ENCODE data around the gene NSG1.
"Not testable (repeated sequence)": the region's sequence is repeated elsewhere in the genome, so short reads cannot be mapped to it uniquely, and the experiment has no call there.

Gene NSG1

DNA sequence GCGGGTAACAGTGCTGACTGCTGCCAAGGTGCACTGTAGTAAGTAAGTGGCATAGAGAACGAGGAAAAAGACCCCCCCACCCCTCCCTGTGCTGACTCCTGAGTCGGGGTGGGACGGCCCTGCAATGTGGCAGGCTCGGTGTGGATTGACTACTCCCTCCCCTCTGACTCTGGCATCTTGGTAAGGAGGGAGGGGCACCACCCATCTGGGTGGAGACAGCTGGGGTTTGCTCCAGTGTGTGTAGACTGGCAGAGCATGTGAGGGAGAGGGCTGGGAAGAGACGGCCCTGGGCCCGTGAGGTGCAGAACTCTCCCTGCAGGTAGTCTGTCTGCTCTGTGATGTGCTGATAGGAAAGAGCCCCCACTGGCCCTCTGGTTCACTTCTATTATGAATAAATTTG, 31.0 kb downstream of the NSG1 start:
- no peak for DNase-seq

DNA sequence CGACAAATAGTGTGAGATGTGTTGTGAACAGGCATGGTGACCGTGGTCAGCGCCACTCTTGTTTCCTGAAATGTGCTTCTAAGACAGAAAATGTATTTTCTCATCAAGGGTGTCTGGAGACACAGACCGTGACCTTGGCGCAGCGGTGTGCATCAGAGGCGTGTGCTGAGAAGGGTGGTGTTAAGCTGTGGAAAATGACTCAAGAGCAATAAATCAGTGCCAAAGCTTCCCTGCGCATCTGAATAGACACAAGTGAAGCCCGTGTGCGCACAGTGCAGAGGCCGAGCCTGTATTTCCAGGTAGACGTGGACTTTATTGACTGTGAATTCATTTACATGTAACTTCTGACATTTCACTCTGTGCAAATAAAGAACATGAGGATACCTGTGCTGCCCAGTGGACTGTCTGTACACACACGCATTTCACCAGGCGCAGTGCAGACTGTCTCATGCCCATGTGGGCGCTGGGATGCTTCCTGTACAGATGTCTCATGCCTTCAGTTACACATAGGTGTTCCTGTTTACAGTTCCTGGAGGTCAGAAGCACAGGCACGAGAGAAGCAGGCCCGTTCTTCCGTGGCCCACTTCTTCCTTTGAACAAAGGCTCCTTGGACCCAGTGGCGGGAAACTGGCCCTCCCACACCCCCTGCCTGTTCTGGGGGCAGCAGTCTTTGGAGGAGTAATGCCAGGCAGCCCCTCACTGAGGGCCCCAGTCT, 31.9 kb downstream of the NSG1 start:
- DNase-seq, result peak; percentile 48

- no peak for DNase-seq
Measured at GRCh38 chr4:4419896-4420295, 33.0 kb downstream of the NSG1 start.

GRCh38 chr4:4420421-4420820, 33.5 kb downstream of the NSG1 start:
- DNase-seq, result no peak

GRCh38 chr4:4421356-4421755, 34.5 kb downstream of the NSG1 start:
- no peak for DNase-seq

DNA sequence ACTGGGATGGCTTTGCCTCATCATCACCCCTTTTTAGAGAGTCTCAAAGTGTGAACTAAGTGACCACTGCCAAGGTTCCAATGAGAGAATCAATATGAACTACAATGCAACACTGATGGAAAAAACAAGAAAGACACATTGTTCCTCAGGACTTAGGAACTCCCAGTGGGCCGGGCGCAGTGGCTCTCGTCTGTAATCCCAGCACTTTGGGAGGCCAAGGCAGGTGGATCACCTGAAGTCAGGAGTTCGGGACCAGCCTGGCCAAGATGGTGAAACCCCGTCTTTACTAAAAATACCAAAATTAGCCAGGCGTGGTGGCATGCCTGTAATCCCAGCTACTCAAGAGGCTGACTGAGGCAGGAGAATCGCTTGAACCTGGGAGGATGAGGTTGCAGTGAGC, 35.2 kb downstream of the NSG1 start:
- not testable (repeated sequence) for DNase-seq

DNA sequence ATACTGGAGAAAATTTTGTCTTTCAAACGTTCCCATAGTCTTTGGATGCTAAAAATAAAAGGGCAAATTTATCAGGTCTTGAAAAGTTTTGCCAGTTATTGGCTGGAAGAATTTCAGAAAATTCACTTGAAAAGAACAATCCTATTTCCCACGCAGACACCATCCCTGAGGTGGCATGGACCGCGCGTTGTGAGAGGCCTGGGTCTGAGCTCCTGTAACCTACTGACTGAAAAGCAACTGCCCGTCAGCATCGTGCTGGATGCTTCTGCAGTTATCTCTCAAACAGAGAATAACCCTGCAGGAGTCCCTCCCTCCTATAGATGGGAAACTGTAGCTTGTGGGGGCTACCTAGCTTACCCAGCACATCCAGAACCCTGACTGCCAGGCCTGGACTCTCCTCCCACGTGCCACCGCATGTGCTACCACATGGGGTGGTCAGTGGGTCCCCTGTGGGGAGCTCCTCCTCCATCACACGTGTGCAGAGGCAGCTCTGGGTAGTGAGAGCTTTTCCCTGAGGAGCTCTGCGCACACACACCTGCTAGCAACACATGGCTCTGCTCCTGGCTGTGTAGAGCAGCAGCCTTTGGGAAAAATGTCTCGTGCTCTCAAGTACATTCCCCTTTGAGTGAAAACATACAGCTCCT, 36.1 kb downstream of the NSG1 start:
- no peak for DNase-seq

DNA sequence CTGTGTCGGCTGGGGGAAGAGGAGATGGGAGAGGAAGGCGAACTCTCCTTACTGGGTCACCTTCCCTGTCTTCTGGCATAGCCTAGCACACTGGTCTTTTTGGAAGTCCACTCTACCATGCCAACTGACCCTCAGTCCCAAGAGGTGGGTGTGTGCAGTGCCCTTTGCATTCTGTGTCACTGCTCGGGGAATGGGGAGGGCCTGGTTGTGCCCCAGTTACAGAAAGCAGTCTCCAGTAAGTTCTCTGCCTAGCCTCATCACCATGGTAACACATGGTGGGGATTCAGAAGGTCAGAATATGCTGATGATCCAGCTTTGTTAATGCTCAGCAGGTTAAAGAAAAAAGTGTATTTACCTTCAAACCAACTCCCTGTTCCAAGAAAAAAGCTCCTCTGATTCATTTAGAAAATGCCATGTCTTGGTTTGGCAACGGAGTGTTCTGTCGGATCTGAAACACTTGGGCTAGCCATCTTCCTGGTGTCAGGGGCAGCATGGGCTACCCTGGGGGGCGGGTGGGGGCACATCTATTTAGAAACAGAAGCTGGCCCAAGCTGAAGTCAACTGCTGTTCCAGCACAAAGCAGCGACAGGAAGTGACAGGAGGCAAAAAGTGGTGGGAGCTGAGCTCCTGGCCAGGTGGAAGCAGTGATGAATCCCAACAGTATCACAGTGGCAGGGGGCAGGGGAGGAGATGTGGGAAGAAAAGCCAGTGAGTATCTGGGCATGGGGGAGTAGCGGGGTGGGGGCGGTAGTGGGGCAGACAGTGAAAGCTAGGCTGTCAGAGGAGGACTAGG, 37.0 kb downstream of the NSG1 start:
- no peak for DNase-seq

GRCh38 chr4:4424499-4425115, 37.7 kb downstream of the NSG1 start:
- DNase-seq, result no peak

DNA sequence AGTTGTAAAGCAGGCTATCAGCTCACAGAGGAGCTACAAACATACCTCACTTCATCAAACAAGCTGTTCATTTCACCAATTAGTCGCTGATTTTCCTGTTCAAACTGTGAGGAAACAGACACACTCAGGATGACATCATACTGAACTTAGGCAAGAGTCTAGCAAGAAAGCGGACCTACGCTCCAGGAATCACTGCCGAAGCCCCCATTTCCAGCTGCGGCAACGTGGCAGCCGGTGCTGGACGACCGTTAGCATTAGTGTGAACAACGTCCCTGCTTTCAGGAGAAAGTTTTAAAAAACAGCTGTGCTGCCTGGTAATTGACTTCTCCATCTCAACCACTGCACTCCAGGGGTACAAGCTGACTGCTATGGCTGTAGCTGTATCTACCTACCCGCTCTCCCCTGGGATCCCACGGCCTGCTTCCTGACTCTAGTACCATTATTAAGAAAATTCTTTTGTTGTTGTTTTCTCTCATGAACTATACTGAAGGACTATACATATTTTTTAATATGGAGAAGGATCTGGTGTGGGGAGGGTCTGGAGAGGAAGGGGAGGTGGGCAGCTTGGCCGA, 38.3 kb downstream of the NSG1 start:
- no peak for DNase-seq

DNA sequence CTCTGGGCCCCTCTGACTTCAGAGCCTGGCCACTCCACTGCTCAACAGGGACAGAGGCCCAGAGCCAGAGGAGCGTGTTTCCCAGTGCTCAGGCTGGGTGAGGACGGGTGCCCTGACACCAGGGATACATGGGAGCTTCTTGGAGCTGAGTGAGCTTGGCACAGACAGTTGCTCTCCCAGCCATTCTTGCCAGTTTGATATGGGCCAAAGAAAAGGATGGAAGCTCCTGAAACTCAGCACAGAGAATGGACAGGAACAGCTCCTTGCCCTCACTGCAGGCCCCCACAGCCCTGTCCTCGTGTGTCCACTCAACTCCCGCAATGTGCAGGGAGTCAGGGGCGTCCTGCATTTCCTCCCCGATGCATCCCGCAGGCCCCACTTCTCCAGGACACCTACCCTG, 38.8 kb downstream of the NSG1 start:
- DNase-seq, result no peak

- DNase-seq, result no peak
Measured at GRCh38 chr4:4426511-4427120, 39.7 kb downstream of the NSG1 start.

GRCh38 chr4:4427121-4427870, 40.4 kb downstream of the NSG1 start:
- DNase-seq, result no peak

DNA sequence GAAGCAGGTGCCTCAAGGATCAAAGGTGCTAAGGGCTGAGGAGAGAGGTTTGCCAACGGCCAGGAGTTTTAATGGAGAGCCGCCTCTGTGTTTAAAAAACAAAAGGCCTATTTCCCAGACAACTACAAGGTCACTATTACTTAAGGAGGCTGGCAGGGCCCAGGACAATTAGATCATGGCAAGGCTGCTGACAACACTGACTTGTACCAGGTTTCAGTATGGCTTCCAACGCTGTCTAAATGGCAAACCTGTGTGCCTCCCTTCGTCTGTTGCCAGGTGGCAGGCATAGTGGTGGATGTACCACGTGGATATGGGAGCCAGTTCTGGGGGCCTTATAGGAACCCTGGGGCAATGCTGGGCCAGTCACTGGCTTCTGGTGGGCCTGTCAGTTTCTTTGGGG, 41.0 kb downstream of the NSG1 start:
- DNase-seq, result no peak

DNA sequence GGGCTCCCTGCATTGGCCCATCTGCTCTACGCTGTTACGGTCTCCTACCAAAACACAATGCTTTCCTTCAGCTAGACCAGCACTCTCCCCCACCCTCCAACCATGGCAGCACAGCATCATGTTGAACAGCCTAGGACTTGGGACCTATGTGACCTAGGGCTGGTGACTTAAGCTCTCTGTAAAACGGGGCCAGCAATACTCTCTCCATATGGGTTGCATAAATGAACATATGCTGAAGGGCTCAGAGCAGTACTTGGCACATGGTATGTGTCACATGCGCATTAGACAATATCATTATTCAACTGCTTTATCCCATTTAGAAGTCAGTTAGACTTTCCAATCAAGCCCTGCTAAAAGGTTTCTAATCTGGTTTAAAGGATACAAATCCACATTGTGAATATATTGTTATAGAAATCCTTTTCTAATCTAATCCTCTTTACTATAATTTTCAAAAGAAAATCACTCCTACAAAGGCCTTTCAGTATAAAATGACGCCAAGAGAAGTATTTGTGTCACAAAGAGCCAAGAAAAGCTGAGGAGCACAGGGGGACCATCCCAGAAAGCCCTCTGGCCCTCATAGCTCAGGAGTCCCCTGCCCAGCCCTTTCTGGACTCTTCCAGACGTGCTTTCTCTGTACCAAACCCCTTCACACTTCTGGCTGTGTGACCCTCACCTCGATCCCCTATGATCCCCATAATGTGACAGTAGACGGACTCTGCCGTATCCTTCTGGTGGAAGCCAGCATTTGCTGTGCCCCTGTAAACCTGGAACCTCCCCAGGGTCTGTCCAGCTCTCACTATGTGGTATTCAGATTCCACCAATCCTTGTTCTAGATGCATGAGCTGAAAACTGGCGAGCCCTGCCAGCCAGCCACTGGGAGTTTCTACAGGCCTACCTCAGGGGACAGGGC, 42.3 kb downstream of the NSG1 start:
- DNase-seq, result no peak

- peak; percentile 24 for DNase-seq
Measured at GRCh38 chr4:4430492-4431195, 43.7 kb downstream of the NSG1 start.

DNA sequence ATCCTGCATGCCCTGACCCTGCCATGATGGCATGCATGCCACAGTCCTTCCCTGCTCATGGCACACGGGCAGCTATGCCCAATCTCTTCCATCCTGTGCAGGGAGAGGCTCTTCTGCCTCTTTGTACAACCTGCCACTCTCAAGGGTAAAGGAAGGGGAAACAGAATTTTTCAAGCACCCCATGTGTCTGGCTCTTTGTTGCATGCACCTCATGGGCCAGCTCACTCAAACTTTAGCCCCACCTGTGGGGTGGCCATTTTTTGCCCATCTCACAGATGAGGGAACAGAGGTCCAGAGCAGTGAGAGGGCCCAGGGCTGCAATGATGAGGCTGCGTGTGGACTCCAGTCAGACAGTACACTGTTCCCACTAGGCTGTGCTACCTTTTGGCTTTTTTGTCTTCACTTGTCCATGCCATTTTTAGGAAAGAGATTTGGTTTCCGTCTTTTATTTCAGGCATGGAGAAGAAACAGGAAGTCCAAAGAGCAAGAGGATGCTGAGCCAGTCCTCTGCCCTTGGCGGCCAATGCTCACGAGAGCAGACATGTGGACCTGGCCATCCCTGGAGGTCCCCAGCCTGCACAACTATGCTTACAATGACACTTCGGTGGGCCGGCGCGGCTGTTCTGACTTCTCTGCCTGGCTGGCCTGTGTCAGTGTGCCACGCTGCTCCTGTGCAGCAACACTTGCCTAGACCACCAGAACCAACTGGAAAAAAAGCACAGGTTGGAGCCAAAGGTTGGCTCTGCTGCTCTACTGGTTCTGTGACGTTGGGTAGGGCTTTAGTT, 45.6 kb downstream of the NSG1 start:
- no peak for DNase-seq

DNA sequence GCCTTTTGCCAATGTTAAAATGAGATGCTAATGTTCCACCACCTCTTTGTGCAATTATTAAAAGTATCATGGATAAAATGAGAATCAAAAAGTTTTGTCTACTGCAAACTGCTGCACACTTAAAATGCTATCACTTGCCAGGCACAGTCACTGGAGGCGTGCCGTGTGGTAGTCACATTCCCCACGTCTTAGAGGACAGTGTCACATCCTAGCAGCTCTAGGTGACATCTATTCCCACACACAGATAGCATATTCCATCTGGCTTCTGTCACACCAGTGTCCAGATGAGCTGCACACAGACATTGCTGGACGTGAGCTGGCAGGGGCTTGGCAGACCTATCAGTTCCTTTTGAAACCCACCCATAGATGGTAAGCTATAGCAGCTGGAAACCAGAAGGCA, 47.0 kb downstream of the NSG1 start:
- DNase-seq, result no peak

- DNase-seq, result no peak
Measured at GRCh38 chr4:4436244-4436823, 49.4 kb downstream of the NSG1 start.
